GM10248 (cell line): ENCODE results near the gene PIK3CG.
A peak's percentile ranks its signal among the peaks of the same experiment; 100 is the strongest.
"Not testable (repeated sequence)": the region's sequence is repeated elsewhere in the genome, so short reads cannot be mapped to it uniquely, and the experiment has no call there.

Experiments
- CTCF ChIA-PET: fragments of 300-600 bp; sonication (Branson Sonifier 250); formaldehyde crosslinking; extraction: SDS; loops from one replicate; lab custom pipeline; 2021; ENCODE audit warnings: antibody characterized with exemption; lab: Yijun Ruan, JAX
- POLR2A ChIA-PET: fragments of 350-650 bp; sonication (Branson Sonifier 250); formaldehyde crosslinking; extraction: SDS; loops from one replicate; lab custom pipeline; 2020; ENCODE audit warnings: antibody characterized with exemption; lab: Yijun Ruan, JAX
- DNase-seq: peaks from one replicate; pipeline ENCODE4 v3.0.0; 2012; ENCODE audit errors: extremely low spot score
- TF ChIP-seq, protein P1 (sequence below): IDR thresholded peaks from 2 replicates; pipeline ENCODE4 v1.5.1; 2012; ENCODE audit warnings: mild to moderate bottlenecking, low read depth; ENCODE audit errors: extremely low read depth, missing control alignments, control extremely low read depth

PIK3CG gene

DNA sequence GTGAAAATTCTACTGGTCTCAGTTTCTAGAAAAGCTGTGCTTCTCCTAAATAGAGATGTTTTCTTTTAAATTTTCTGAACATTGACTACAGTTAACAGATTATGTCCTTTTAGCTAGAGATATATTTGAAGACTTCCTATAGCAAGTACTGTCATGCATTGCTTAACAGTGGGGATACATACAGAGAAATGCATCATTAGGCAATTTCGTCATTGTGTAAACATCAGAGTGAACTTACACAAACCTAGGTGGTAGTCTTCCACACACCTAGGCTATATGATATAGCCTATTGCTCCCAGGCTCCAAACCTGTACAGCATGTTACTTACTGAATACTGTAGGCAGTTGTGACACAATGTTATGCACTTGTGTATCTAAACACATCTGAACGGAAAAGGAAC lies 28.5 kb downstream of the PIK3CG start:
- ChIA-PET CTCF (interaction anchor here (0.9 to 2.2 kb wide), 2 partner anchors 24 to 101 kb away, joined by 4 to 6 read pairs; no protein-coding TSS in a partner anchor), POLR2A (no interaction called here)
- TF ChIP-seq, protein P1, sequence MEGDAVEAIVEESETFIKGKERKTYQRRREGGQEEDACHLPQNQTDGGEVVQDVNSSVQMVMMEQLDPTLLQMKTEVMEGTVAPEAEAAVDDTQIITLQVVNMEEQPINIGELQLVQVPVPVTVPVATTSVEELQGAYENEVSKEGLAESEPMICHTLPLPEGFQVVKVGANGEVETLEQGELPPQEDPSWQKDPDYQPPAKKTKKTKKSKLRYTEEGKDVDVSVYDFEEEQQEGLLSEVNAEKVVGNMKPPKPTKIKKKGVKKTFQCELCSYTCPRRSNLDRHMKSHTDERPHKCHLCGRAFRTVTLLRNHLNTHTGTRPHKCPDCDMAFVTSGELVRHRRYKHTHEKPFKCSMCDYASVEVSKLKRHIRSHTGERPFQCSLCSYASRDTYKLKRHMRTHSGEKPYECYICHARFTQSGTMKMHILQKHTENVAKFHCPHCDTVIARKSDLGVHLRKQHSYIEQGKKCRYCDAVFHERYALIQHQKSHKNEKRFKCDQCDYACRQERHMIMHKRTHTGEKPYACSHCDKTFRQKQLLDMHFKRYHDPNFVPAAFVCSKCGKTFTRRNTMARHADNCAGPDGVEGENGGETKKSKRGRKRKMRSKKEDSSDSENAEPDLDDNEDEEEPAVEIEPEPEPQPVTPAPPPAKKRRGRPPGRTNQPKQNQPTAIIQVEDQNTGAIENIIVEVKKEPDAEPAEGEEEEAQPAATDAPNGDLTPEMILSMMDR, result no peak
- no peak for DNase-seq

GRCh38 chr7:106895246-106895864 lies 30.3 kb downstream of the PIK3CG start:
- TF ChIP-seq, protein P1, result no peak
- POLR2A ChIA-PET, result no interaction called here
- peak; percentile 37 for DNase-seq
- CTCF ChIA-PET, result interaction anchor here (1.1 to 2.2 kb wide), 6 partner anchors 11 to 254 kb away, joined by 3 to 6 read pairs (median 4); no protein-coding TSS in a partner anchor

- TF ChIP-seq, protein P1, result no peak
- no peak for DNase-seq
- ChIA-PET POLR2A (no interaction called here), CTCF (no interaction called here)
Observed at GRCh38 chr7:106896231-106896630, 31.1 kb downstream of the PIK3CG start.

- CTCF ChIA-PET, POLR2A ChIA-PET, DNase-seq: not testable (repeated sequence)
Observed at GRCh38 chr7:106897553-106897952, 32.5 kb downstream of the PIK3CG start.

- CTCF ChIA-PET, DNase-seq, POLR2A ChIA-PET: not testable (repeated sequence)
Observed at GRCh38 chr7:106898967-106899366, 33.9 kb downstream of the PIK3CG start.

DNA sequence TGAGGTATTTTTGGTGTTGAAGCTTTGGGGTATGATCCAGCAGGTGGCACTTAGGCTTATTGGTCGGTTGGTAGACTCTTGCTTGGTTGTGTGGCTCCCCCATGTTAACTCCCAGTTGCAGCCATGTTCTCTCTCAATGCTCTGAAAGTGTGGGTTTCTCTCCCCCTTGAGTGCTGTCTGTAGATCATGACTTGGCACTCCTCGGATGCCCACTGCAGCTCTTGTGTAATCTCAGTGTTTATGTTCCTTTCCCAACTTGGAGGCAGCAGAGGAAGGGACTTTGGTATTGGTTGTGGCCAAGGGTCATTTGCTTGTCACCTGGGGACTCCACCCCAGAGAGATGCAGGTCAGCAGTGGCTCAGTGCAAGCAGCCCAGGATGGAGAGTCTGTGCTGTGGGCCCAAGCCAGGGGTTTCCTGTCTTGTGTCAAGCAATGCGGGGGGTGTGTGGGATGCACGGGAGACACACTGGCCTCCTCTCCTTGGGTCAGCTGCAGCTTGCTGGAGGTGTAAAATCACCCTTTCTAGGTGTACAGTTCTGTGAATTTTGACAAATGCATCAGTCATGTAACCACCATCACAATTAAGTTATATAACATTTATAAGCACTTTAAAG lies 36.9 kb downstream of the PIK3CG start:
- ChIA-PET POLR2A (no interaction called here), CTCF (interaction anchor here (1.0 to 1.2 kb wide), 2 partner anchors 30 to 109 kb away, joined by 3 read pairs; no protein-coding TSS in a partner anchor)
- TF ChIP-seq, protein P1, result no peak
- DNase-seq, result no peak

- TF ChIP-seq, protein P1, result no peak
- ChIA-PET CTCF (no interaction called here), POLR2A (no interaction called here)
Observed at GRCh38 chr7:106905734-106906133, 40.7 kb downstream of the PIK3CG start.

More at GRCh38 chr7:106905734-106906133, 40.7 kb downstream of the PIK3CG start:
- no peak for DNase-seq
